ENCODE measurements around the gene NRG3.
"Not testable (repeated sequence)": the region's sequence is repeated elsewhere in the genome, so short reads cannot be mapped to it uniquely, and the experiment has no call there.

Gene NRG3

DNA sequence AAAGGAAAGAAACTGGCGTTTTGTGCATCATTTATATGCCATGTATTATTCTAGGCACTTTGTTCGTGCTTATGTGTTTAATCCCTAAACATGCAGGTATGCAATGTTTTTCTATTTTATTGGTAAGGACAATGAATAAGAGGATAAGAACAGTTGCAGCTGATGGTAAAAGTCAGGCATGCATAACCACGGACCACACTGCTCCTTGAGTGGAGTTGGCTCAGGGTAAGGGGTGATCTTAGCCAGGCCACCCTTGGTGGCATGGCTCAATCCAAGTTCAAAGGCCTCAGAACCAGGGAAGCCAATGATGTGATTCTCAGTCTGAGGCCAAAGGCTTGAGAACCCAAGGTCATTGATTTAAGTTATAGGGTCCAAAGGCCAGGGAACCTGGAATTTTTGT, 1068.1 kb downstream of the NRG3 start:
- TF ChIP-seq, protein P1, sequence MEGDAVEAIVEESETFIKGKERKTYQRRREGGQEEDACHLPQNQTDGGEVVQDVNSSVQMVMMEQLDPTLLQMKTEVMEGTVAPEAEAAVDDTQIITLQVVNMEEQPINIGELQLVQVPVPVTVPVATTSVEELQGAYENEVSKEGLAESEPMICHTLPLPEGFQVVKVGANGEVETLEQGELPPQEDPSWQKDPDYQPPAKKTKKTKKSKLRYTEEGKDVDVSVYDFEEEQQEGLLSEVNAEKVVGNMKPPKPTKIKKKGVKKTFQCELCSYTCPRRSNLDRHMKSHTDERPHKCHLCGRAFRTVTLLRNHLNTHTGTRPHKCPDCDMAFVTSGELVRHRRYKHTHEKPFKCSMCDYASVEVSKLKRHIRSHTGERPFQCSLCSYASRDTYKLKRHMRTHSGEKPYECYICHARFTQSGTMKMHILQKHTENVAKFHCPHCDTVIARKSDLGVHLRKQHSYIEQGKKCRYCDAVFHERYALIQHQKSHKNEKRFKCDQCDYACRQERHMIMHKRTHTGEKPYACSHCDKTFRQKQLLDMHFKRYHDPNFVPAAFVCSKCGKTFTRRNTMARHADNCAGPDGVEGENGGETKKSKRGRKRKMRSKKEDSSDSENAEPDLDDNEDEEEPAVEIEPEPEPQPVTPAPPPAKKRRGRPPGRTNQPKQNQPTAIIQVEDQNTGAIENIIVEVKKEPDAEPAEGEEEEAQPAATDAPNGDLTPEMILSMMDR (IDR thresholded peaks at IDR 0.05; ENCODE audit: low read depth, low read length), result no peak
- in situ Hi-C loops (cut with HindIII; ENCODE audit: low sequenced_read_pairs), result no loop called here
- no peak overlapping the region for H3K4me3 ChIP-seq (ENCODE audit: low read depth, low read length)
- no peak for DNase-seq (ENCODE audit: low read depth, low spot score)

DNA sequence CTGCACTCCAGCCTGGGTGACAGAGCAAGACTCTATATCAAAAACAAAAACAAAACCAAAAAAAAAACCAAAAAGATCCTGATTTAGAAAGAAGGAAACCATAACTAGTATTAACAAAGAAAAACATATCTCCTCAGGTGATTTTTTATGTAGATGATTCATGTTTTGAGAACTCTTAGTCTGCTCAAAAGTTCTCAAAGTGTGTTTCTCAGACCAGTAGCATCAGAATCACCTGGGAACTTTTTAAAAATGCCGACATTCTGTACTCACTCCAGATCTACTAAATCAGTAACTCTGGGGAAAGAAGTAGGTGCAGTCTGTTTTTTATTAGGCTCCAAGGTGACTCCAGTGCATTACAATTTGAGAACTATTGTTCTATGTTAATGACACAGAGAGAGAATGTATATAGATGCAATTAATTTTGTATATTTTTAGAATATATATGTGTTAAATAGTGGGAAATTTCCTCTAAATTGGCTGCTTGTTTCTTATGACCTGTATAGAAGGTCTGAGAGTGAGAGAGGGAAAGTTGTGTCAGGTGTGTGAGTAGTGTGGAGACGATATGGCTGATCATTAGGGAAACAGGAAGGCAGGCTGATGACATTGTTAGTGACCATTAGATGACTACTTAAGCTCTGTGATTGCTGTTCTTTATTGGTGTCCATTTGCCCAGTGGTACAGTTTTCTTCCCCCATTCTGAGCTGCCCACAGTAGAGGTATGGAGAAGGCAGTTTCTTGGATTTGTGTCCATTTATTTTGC, 1075.0 kb downstream of the NRG3 start:
- TF ChIP-seq, protein P1 (IDR thresholded peaks at IDR 0.05; ENCODE audit: low read depth, low read length), result no peak
- no peak for DNase-seq (ENCODE audit: low read depth, low spot score)
- H3K4me3 ChIP-seq (ENCODE audit: low read depth, low read length), result no peak overlapping the region
- in situ Hi-C loops (cut with HindIII; ENCODE audit: low sequenced_read_pairs), result no loop called here

DNA sequence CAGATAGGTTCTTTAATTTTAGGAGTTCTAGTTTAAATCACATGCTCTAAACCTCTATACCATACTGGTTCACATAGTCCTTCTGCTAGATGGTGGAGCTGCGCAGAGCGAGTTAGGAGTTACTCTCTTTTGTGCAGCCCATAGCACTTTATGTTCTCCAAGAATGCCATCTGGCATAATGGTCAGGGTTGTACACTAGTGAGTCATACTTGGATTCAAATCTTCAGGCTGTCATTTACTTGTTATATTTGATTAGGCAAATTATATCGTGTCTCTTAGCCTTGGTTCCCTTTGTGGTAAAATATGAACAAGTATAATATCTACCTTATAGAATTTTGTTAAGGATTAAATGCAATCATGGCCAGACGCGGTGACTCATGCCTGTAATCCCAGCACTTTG, 1078.3 kb downstream of the NRG3 start:
- in situ Hi-C loops (cut with HindIII; ENCODE audit: low sequenced_read_pairs), result no loop called here
- TF ChIP-seq, protein P1 (IDR thresholded peaks at IDR 0.05; ENCODE audit: low read depth, low read length), result no peak
- H3K4me3 ChIP-seq (ENCODE audit: low read depth, low read length), result no peak overlapping the region
- DNase-seq (ENCODE audit: low read depth, low spot score), result no peak

DNA sequence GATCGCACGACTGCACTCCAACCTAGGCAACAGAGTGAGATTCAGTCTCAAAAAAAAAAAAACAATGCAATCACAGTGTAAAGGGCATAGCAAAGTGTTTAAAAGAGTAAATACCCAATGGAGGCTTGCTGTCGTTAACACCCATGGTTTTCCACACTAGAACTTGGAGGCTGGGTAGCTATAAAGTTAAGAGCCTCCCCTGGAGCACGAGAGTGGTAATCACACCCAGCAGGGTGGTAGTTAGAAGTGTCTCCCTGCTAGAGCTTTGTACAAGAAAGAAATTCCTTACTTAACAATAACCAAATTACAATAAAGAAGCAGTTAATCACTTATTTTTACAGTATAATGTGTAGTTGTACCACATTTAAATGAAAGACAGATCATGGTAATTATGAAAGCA, 1078.9 kb downstream of the NRG3 start:
- no peak overlapping the region for H3K4me3 ChIP-seq (ENCODE audit: low read depth, low read length)
- TF ChIP-seq, protein P1 (IDR thresholded peaks at IDR 0.05; ENCODE audit: low read depth, low read length), result no peak
- no peak for DNase-seq (ENCODE audit: low read depth, low spot score)
- in situ Hi-C loops (cut with HindIII; ENCODE audit: low sequenced_read_pairs), result no loop called here

DNA sequence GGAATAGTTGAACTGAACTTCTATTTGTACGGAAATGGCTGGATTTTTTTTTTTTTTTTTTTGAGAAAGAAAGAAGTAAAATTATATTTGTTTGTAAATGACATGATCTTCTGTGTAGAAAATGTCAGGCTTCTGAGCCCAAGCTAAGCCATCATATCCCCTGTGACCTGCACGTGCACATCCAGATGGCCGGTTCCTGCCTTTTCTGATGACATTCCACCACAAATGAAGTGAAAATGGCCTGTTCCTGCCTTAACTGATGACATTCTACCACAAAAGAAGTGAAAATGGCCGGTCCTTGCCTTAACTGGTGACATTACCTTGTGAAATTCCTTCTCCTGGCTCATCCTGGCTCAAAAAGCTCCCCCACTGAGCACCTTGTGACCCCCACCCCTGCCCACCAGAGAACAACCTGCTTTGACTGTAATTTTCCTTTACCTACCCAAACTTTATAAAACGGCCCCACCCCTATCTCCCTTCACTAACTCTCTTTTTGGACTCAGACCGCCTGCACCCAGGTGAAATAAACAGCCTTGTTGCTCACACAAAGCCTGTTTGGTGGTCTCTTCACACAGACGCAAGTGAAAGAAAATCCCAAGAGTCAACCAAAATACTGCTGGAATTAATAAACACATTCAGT, 1085.5 kb downstream of the NRG3 start:
- H3K4me3 ChIP-seq (ENCODE audit: low read depth, low read length); DNase-seq (ENCODE audit: low read depth, low spot score); in situ Hi-C loops (cut with HindIII; ENCODE audit: low sequenced_read_pairs): not testable (repeated sequence)

DNA sequence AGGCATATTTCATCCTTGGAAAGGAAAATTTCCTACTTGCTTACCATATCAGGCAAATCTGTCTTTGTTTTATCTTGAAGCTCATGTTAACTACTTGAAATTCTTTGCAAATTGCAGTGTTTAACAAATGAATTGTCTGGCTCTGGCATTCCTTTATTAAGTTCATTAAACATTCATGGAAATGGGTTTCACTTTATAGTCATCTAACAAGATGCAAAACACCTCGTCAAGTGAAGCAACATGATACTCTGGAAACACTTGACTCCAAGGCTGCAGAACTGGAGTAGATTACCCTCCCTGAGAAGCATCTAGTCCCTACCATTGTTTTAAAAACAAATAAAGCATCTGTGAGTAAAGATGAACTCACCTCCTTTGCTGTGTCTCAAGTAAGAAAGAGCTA, 1086.9 kb downstream of the NRG3 start:
- no peak overlapping the region for H3K4me3 ChIP-seq (ENCODE audit: low read depth, low read length)
- no peak for DNase-seq (ENCODE audit: low read depth, low spot score)
- TF ChIP-seq, protein P1 (IDR thresholded peaks at IDR 0.05; ENCODE audit: low read depth, low read length), result no peak
- in situ Hi-C loops (cut with HindIII; ENCODE audit: low sequenced_read_pairs), result no loop called here

DNA sequence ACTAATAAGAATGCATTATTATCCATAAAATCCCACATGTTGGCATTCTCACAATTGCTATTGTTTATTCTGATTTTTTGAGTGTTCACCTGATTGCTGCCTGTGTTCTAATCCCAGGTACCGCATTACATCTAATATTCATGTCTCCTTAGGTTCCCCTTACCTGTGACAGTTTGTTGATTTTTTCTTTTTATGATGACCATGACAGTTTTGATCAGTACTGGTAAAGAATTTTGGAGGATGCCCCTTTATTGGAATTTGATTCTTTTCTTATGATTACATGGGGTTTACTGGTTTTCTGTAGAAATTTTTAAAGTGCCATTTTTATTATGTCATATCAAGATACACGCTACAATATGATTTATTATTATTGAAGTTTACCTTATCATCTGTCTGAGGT, 1091.1 kb downstream of the NRG3 start:
- no peak overlapping the region for H3K4me3 ChIP-seq (ENCODE audit: low read depth, low read length)
- TF ChIP-seq, protein P1 (IDR thresholded peaks at IDR 0.05; ENCODE audit: low read depth, low read length), result no peak
- no peak for DNase-seq (ENCODE audit: low read depth, low spot score)
- in situ Hi-C loops (cut with HindIII; ENCODE audit: low sequenced_read_pairs), result no loop called here
